GM18502 (cell line): ENCODE measurements around the gene CIRBP.
"Not testable (repeated sequence)": the region's sequence is repeated elsewhere in the genome, so short reads cannot be mapped to it uniquely, and the experiment has no call there.

Experiments used
- ATAC-seq: cut with Tn5 transposase; IDR thresholded peaks from one replicate; pipeline ENCODE4 v1.9.1; 2021; ENCODE audit warnings: mild to moderate bottlenecking; ENCODE audit not compliant: unreplicated experiment, poor library complexity

CIRBP gene

DNA sequence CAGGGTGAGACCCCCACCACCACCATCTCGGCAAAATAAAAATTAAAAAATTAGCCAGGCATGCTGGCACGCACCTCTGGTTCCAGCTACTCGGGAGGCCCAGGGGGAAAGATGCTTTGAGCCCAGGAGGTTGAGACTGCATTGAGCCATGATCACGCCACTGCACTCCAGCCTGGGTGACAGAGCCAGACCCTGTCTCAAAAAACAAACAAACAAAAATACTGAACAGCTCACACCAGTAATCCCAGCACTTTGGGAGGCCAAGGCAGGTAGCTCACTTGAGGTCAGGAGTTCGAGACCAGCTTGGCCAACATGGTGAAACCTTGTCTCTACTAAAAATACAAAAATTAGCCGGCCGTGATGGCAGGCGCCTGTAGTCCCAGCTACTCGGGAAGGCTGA lies 36.2 kb downstream of the CIRBP start:
- not testable (repeated sequence) for ATAC-seq

GRCh38 chr19:1307320-1307719 lies 38.2 kb downstream of the CIRBP start:
- no peak for ATAC-seq

DNA sequence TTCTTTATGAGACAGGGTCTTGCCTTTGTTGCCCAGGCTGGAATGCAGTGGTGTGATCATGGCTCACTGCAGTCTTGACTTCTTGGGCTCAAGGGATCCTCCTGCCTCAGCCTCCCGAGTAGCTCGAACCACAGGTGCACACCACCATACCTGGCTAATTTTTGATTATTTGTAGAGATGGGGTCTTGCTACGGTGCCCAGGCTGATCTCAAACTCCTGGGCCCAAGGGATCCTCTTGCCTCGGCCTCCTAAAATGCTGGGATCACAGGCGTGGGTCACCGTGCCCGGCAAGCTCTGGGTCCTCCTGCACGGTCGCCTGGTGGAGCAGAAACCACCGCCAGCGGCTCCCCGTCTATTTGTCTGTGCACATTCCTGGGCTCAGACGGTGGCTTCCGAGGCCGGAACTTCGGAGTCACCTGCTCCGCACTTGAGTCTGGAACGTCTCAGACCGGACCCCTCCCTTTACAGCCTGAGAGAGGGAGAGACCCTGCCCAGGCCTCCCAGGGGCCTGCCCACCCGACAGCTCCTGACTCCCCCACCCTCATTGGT lies 38.7 kb downstream of the CIRBP start:
- no peak for ATAC-seq

GRCh38 chr19:1308718-1309117 lies 39.6 kb downstream of the CIRBP start:
- no peak for ATAC-seq

GRCh38 chr19:1309977-1310852 lies 41.1 kb downstream of the CIRBP start:
- no peak for ATAC-seq

DNA sequence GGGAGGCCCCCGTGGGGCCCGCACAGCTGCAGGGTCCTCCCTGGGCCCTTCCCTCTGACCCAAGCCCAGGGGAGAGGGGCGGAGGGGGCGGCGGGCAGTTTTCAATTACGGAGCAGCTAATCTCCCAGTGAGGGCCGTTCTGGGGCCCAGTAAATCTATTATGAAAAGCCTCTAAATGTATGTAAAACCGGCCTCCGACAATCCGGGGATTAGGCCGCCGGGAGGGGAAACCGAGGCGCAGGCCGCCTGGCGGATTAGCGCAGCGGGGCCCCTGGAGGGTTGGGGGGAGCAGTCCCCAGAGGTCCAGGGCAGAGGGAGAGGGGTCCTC lies 41.7 kb downstream of the CIRBP start:
- ATAC-seq, result no peak

DNA sequence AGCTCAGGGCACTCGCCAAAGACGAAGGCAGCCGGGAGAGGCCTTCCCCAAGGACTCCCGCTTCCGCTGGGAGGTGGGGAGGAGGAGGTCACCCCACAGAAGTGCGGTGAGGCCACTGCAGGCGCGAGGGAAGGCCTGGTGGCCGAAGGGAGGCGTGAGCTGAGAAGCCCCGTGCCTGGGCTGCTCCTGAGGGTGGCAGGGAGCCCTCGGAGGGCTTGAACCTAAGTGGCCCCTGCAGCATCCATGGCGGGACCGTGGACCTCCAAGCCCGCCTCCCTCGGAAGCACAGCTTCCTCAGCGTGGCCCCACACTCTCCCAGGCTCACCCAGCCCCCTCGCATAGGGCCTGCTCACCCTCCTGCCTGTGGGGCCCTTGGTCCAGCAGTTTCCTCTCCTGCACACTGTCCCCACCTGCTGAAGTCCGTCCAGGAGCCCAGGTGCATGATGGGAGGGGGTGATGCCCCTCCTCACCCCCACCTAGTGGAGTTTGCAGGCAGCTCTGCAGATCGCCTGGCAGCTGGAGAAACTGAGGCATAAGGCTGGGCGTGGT lies 42.5 kb downstream of the CIRBP start:
- no peak for ATAC-seq

DNA sequence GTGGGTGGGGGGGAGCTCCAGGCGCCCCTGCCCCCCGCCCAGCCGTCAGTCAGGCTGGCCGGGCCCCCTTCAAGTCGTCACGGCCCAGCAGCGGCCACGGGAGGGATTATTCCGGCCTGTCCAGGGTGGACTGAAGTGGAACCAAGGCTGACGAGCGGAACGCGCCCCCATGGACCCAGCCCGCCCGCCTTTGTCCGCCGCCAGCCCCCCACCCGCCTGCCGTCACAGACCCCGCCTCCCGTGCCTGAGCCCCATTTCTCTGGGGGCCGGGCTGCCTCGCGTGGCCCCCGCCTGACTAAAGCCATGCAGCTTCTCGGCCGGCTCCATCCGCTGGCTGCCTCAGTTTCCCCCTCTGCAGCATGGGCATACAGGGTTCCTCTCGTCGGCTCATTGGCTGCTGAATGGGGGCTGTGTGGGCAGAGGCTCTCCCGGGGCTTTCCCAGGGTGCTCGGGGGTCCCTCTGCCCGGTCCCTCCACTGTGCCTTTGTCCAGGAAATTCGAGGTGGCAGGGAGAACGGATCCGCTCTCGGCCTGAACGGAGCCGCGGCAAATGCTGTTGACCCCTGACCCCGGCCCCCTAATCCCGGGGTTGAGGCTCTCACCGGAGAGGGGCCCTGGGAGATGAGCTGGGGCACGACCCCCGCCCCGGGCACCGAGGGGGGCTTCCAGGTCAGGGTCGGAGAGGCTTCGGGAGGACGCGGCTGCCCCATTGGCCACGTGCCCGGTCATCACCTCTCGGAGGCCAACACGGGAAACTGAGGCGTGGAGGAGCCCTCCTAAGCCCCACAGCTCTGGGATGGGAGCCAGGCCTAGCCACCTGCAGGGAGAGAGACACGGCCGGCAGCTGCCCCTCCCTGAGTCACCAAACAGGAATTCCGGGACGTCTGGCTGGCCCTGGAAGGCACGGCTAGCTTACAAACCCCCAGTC lies 43.9 kb downstream of the CIRBP start:
- no peak for ATAC-seq

DNA sequence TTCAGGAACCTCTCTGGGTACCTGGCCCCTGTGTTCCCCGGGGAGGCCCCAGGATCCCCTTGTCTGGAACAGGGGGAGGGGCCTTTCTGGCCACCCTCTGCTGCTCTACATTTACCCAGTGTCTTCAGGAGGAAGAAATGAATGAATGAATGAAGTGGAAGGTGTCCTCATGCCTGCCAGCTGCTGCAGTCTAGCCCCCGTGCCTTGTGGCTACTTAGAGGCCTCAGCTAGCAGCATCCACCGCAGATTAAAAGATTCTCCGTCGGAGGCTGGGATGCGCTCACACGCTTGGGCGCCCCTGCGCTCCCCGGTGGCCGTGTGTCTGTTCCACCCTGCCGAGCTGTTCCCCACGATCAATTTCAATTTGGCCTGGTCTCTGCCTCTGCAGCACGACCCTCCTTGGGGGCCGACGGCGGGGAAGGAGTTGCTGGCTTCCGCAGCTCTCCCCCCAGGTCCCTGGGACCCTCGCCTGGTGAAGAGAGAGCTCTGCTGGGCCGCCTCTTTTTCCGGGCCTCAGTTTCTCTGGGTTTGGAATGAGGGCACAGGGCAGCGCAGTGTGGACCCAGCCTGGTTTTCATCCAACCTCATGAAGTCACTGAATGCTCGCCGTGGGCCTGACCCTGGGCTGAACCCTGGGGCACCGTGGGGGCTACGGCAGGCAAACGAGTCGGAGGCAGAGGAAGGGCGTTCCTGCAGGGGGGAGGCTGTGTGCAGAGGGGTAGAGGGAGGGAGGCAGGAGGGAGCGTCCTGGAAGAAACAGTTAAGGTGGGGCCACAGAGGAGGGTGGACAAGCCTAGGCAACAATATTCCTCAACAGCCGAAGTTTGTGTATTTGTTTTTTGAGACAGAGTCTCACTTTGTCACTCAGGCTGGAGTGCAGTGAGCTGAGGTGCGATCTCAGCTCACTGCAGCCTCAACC lies 44.8 kb downstream of the CIRBP start:
- no peak for ATAC-seq

DNA sequence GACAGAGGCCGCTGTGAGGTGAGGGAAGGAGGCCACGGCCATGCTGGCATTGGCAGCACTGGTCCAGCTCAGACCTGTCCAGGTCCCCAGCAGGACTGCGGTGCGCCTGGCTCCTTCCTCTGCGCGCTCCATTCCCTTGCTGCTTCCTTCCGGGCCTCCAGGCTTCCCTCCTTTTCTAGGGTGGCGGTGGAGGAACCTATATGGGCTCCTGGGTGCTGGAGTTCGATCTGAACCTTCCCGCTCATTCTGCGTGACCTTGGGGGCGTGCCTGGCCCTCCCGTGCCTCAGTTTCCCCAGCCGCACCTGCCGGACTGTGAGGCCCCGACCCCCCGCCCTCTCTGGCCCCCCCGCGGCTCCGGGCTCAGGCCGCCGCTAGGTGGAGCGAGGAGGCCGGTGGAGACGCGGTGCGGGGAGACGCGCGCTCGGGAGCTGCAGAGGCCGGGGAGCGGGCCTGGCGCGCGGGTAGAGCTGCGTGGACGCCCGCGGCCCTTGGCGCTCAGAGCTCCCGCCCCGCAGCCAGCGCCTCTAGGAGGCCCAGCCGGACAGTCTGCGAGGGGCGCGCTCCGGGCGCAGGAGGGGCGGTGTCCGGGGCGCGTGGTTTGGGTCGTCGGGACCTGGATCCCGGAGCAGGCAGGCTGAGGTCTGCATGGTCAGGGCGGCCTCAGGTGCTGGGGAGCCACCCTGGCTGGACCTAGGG lies 46.5 kb downstream of the CIRBP start:
- ATAC-seq, result no peak

DNA sequence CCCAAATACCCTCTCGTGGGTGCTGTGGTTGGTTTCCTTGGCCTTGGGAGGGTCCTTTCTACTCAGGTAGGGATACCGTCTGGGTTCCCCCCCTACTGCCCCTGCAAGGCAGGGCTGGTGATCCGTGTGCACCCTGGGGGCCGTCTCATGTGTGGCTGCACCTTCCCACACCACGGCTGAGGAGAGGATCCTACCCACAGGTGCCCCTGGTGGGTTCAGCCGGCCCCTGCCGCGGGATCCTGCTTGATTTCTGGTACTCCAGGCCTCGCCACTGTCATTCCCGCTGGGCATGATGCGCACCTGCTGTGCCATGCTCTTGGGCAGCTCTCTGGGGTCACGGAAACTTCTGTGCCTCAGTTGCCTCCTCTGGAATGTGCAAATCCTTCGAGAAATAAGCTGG lies 47.3 kb downstream of the CIRBP start:
- no peak for ATAC-seq

DNA sequence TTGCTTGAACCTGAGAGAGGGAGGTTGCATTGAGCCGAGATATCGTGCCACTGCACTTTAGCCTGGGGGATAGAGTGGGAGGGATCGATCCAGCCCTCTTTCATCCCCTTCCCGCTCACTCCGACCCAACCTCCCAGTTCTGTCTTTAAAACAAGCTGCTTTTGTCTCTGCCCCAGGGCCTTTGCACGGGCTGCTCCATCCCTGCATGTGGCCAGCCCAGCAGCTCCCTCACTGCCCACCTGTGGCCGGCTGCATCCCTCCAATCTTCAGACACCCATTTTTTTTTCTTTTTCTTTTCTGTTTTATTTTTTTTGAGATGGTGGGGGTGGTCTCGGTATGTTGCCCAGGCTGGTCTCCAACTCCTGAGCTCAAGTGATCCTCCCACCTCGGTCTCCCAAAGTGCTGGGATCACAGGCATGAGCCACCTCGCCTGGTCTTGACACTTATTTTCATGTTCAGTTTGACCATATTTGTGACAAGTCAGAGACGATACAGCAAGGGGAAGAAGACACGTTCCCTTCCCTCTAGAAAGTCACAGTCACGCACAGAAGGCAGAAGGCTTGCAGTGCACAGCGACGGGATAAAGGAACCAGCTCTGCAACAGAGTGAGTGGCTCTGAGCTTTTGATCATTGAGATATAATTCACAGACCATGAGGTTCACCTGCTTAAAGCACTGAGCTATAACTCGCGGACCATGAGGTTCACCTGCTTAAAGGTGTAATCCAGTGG lies 48.3 kb downstream of the CIRBP start:
- no peak for ATAC-seq

GRCh38 chr19:1318678-1319471 lies 49.7 kb downstream of the CIRBP start:
- no peak for ATAC-seq

GRCh38 chr19:1320282-1320650 lies 51.1 kb downstream of the CIRBP start:
- ATAC-seq, result not testable (repeated sequence)

DNA sequence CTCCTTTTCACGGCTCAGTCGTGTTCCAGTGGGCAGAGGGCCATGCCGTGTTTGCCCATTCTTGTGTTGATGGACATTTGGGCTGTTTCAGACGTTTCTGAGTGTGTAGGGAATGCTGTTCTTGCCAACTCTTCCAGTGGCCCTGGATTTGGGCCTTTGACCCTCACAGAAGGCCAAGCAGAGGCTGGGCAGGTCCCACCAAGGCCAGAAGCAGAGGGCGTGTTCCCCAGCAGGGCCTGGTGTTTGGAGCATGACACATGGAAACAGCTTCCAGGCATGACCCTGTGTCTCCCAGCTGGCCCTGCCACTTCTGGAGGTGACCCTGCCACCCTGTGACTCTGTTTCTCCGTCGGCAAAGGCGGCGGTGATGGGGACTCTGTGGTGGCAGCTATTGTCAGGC lies 52.4 kb downstream of the CIRBP start:
- ATAC-seq, result no peak

DNA sequence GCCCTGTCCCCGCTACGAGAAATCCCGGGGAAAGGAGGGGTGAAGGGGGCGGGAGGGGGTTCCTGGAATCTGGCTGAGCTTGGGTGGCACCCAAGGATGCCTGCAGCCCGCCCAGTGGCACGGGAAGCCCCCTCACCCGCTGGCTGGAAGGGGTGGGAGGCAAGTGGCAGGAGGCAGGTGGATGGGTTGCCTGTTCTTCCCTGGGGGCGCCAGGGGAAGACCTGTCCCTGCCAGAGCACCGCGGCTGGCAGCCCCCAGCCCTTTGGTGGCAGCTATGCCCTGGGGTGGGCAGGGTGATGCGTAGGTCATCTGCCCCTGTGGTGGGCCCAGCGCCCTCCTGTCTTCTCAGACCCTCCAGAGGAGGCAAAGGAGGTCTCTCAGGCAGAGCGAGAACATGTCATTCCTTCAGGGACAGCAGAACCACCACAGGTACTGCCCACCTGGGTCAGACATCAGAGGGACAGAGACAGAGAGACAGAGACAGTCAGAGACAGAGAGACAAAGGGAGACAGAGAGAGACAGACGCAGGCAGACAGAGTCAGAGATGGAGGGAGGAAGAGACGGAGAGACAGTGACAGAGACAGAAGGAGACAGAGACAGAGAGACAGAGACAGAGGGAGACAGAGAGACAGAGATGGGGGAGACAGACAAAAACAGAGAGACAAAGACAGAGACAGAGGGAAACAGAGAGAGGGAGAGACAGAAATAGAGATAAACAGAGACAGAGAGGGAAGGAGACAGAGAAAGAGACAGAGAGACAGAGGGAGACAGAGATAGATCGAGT lies 53.3 kb downstream of the CIRBP start:
- no peak for ATAC-seq

GRCh38 chr19:1324249-1324805 lies 55.2 kb downstream of the CIRBP start:
- ATAC-seq, result no peak
